Prostate gland (tissue), 2 donors: ENCODE results near the gene ALOX12.

Experiments
- CTCF ChIP-seq, 4 experiments: fragments of 200-600 bp in 2 of 4; fragments of 450-650 bp in 2 of 4; sonication (generic) in 2 of 4; IDR thresholded peaks; 1 replicate in 3 of 4; 2 replicates in 1 of 4; pipeline ENCODE4 v1.5.1; 2016 to 2019; ENCODE audit warnings: antibody characterized with exemption in 4 of 4, mild to moderate bottlenecking in 2 of 4, moderate library complexity in 2 of 4
- POLR2A ChIP-seq: fragments of 450-650 bp; IDR thresholded peaks from one replicate; pipeline ENCODE4 v1.6.1; 2016; ENCODE audit warnings: antibody characterized with exemption, mild to moderate bottlenecking

GRCh38 chr17:7027335-7027734, 31.5 kb downstream of the ALOX12 start:
- no peak for TF ChIP-seq CTCF (IDR thresholded peaks at IDR 0.05)
- no peak for TF ChIP-seq POLR2A
